ENCODE results near the gene CD274. TPM values are rescaled to one million over a fixed set of nuclear protein-coding genes. Genes with fewer than 3 reads are reported as not detected.
A peak's percentile ranks its signal among the peaks of the same experiment; 100 is the strongest.

The CD274 gene
- total and polyA plus RNA-seq, 2 donors (not counting 1 experiment from before 2014, with no cell fraction given): 3.1 to 3.3 TPM

DNA sequence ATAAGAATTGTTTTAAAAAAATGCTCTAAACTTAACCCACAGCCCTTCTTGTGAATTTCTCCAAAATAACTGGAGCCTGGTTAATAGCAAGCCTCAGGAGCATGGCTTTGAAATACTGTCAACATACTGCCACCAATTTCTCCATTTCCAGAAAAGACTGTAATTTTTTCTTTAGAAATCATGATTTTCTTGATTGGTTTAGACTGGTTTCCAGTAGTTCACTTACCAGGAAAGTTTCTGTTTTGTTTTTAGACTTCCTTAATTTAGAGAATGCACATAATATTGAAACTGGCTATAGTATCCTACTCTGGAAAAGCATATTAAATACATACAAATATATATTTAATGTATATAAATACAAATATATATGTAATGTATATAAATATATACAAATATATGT, 4.5 kb upstream of the CD274 start:
- no peaks in the 10 kb centered on the region for H3K36me3 ChIP-seq (ENCODE audit: control insufficient read depth, insufficient read depth, low read length)
- no peak overlapping the region for H3K27ac ChIP-seq (ENCODE audit: insufficient read depth, low read length)
- H3K9me3 ChIP-seq (ENCODE audit: control insufficient read depth, insufficient read depth, low read depth, low read length): no peaks in the 10 kb centered on the region
- H4K20me1 ChIP-seq (ENCODE audit: control insufficient read depth, extremely low read depth, insufficient read depth, low read length): no peaks in the 10 kb centered on the region
- DNase-seq (ENCODE audit: low read depth in 2 of 2): no peak
- H3K4me1 ChIP-seq (ENCODE audit: control insufficient read depth, extremely low read depth, insufficient read depth, low read length): no peaks in the 10 kb centered on the region
- TF ChIP-seq CTCF (conservative IDR thresholded peaks at IDR 0.05 in 1 of 2, IDR thresholded peaks at IDR 0.05 in 1 of 2; ENCODE audit: low read depth in 1 of 2, low read length in 2 of 2) (no peak), EZH2 (IDR thresholded peaks at IDR 0.05; ENCODE audit: low read length, missing control alignments) (no peak)
- no peak overlapping the region for H3K9ac ChIP-seq (ENCODE audit: insufficient read depth, low read length)
- no peak overlapping the region for H3K4me2 ChIP-seq (ENCODE audit: extremely low read depth, insufficient read depth, low read length)
- no peak overlapping the region for H2AFZ ChIP-seq (ENCODE audit: low read length)
- H3K79me2 ChIP-seq (ENCODE audit: control insufficient read depth, insufficient read depth, low read length): peaks cover 2% of the 10 kb centered on the region
- H3K4me3 ChIP-seq (replicated peaks in 1 of 4; ENCODE audit: control extremely low read depth in 1 of 4, insufficient read depth in 1 of 4, low read depth in 3 of 4, low read length in 4 of 4): no peak overlapping the region
- H3K27me3 ChIP-seq (ENCODE audit: control insufficient read depth, insufficient read depth, low read length): no peaks in the 10 kb centered on the region

GRCh38 chr9:5446451-5447236, 3.7 kb upstream of the CD274 start:
- no peaks in the 10 kb centered on the region for H3K27me3 ChIP-seq (ENCODE audit: control insufficient read depth, insufficient read depth, low read length)
- H2AFZ ChIP-seq (ENCODE audit: low read length): no peak overlapping the region
- no peak for TF ChIP-seq CTCF (conservative IDR thresholded peaks at IDR 0.05 in 1 of 2, IDR thresholded peaks at IDR 0.05 in 1 of 2; ENCODE audit: low read depth in 1 of 2, low read length in 2 of 2)
- TF ChIP-seq EZH2 (IDR thresholded peaks at IDR 0.05; ENCODE audit: low read length, missing control alignments): no peak
- no peak overlapping the region for H3K9ac ChIP-seq (ENCODE audit: insufficient read depth, low read length)
- H3K9me3 ChIP-seq (ENCODE audit: control insufficient read depth, insufficient read depth, low read depth, low read length): no peaks in the 10 kb centered on the region
- H3K4me2 ChIP-seq (ENCODE audit: extremely low read depth, insufficient read depth, low read length): no peak overlapping the region
- H3K36me3 ChIP-seq (ENCODE audit: control insufficient read depth, insufficient read depth, low read length): no peaks in the 10 kb centered on the region
- H3K79me2 ChIP-seq (ENCODE audit: control insufficient read depth, insufficient read depth, low read length): peaks cover 9% of the 10 kb centered on the region
- H3K4me3 ChIP-seq (replicated peaks in 1 of 4; ENCODE audit: control extremely low read depth in 1 of 4, insufficient read depth in 1 of 4, low read depth in 3 of 4, low read length in 4 of 4): no peak overlapping the region
- DNase-seq (ENCODE audit: low read depth in 2 of 2): peak in 1 of 2 donors; percentile 60
- H4K20me1 ChIP-seq (ENCODE audit: control insufficient read depth, extremely low read depth, insufficient read depth, low read length): no peaks in the 10 kb centered on the region
- no peaks in the 10 kb centered on the region for H3K4me1 ChIP-seq (ENCODE audit: control insufficient read depth, extremely low read depth, insufficient read depth, low read length)
- no peak overlapping the region for H3K27ac ChIP-seq (ENCODE audit: insufficient read depth, low read length)

DNA sequence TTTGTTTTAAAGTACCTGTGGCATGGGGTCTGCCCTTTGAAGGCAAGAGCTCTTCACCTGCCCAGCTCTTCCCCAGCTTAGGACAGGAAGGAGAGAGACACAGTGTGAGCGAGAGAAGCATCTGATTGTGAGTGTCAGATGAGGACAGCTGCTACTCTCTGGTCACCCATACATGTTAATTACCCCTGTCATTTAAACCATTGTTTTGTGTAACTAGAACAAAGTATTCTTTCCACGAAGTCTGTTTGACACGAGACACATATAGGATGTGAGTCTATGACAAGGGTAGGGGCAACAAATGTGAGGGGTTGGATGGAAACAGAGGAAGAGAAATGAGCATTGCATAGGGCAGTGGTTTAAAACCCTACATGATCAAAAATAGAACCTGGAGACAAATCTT, 3.0 kb upstream of the CD274 start:
- H3K9ac ChIP-seq (ENCODE audit: insufficient read depth, low read length): no peak overlapping the region
- H3K36me3 ChIP-seq (ENCODE audit: control insufficient read depth, insufficient read depth, low read length): no peaks in the 10 kb centered on the region
- H3K27ac ChIP-seq (ENCODE audit: insufficient read depth, low read length): no peak overlapping the region
- H3K4me3 ChIP-seq (replicated peaks in 1 of 4; ENCODE audit: control extremely low read depth in 1 of 4, insufficient read depth in 1 of 4, low read depth in 3 of 4, low read length in 4 of 4): no peak overlapping the region
- no peaks in the 10 kb centered on the region for H4K20me1 ChIP-seq (ENCODE audit: control insufficient read depth, extremely low read depth, insufficient read depth, low read length)
- no peaks in the 10 kb centered on the region for H3K9me3 ChIP-seq (ENCODE audit: control insufficient read depth, insufficient read depth, low read depth, low read length)
- no peak for TF ChIP-seq EZH2 (IDR thresholded peaks at IDR 0.05; ENCODE audit: low read length, missing control alignments)
- no peak for TF ChIP-seq CTCF (conservative IDR thresholded peaks at IDR 0.05 in 1 of 2, IDR thresholded peaks at IDR 0.05 in 1 of 2; ENCODE audit: low read depth in 1 of 2, low read length in 2 of 2)
- H3K4me2 ChIP-seq (ENCODE audit: extremely low read depth, insufficient read depth, low read length): no peak overlapping the region
- no peak for DNase-seq (ENCODE audit: low read depth in 2 of 2)
- H3K4me1 ChIP-seq (ENCODE audit: control insufficient read depth, extremely low read depth, insufficient read depth, low read length): peaks cover 1% of the 10 kb centered on the region
- H2AFZ ChIP-seq (ENCODE audit: low read length): no peak overlapping the region
- no peaks in the 10 kb centered on the region for H3K27me3 ChIP-seq (ENCODE audit: control insufficient read depth, insufficient read depth, low read length)
- H3K79me2 ChIP-seq (ENCODE audit: control insufficient read depth, insufficient read depth, low read length): peaks cover 13% of the 10 kb centered on the region

All from fibroblast of lung (primary cell).